MCF 10A (cell line): ENCODE data around the gene ALPP. TPM values are rescaled to one million over a fixed set of nuclear protein-coding genes. Genes with fewer than 3 reads are reported as not detected.
"Not testable (repeated sequence)": the region's sequence is repeated elsewhere in the genome, so short reads cannot be mapped to it uniquely, and the experiment has no call there.

ENCODE experiments used
- BruUV-seq: library from RNA; stranded (reverse); fragments of 400-500 nt; replicated peaks from 2 replicates; lab custom pipeline; 2021; lab: Mats Ljungman, UMichigan
- CTCF ChIA-PET: fragments of 300-600 bp; sonication (Branson Sonifier 250); formaldehyde crosslinking; extraction: SDS; loops from one replicate; lab custom pipeline; 2021; ENCODE audit warnings: antibody characterized with exemption, inconsistent platforms; lab: Yijun Ruan, JAX
- POLR2A ChIA-PET: fragments of 300-600, 350-650 bp; sonication (Branson Sonifier 250); formaldehyde crosslinking; extraction: SDS; loops from one replicate; lab custom pipeline; 2020; ENCODE audit warnings: antibody characterized with exemption, inconsistent platforms; lab: Yijun Ruan, JAX
- DNase-seq: peaks from one replicate; pipeline ENCODE4 v3.0.0-alpha.2; 2018; ENCODE audit not compliant: unreplicated experiment
- H3K27ac Mint-ChIP-seq: one replicate; pipeline ENCODE4 v1.8.0; 2022; ENCODE audit warnings: mild to moderate bottlenecking, low read depth, mixed read lengths; ENCODE audit not compliant: unreplicated experiment
- H3K27me3 Mint-ChIP-seq: one replicate; pipeline ENCODE4 v1.8.0; 2022; ENCODE audit warnings: mixed read lengths; ENCODE audit not compliant: insufficient read depth, unreplicated experiment
- H3K36me3 Mint-ChIP-seq: one replicate; pipeline ENCODE4 v1.8.0; 2022; ENCODE audit warnings: mild to moderate bottlenecking, moderate library complexity, mixed read lengths; ENCODE audit not compliant: insufficient read depth, unreplicated experiment
- H3K4me1 Mint-ChIP-seq: one replicate; pipeline ENCODE4 v1.8.0; 2022; ENCODE audit warnings: mixed read lengths; ENCODE audit not compliant: insufficient read depth, unreplicated experiment
- H3K4me3 Mint-ChIP-seq: one replicate; pipeline ENCODE4 v1.8.0; 2022; ENCODE audit warnings: mild to moderate bottlenecking, moderate library complexity, mixed read lengths; ENCODE audit not compliant: unreplicated experiment
- H3K9me3 Mint-ChIP-seq: one replicate; pipeline ENCODE4 v1.8.0; 2022; ENCODE audit warnings: mixed read lengths; ENCODE audit not compliant: unreplicated experiment
- intact Hi-C: fragments of 100-400 bp; cut with micrococcal nuclease; formaldehyde crosslinking; loops from 2 replicates; pipeline ENCODE4 v1.14.1; 2022
- total RNA-seq: library from RNA; stranded (reverse); gene quantifications from 2 replicates; pipeline ENCODE4 v1.2.3, GENCODE V29; 2022
- TF ChIP-seq, protein P1 (sequence below): fragments of 200-600 bp; IDR thresholded peaks from one replicate; pipeline ENCODE4 v1.8.0; 2022; ENCODE audit warnings: antibody characterized with exemption, mild to moderate bottlenecking; ENCODE audit not compliant: unreplicated experiment

ALPP gene
- total RNA-seq, 1 experiment from 2014 or later = 0.35 TPM

GRCh38 chr2:232420463-232421188 lies 42.1 kb downstream of the ALPP start:
- ChIA-PET CTCF (no interaction called here), POLR2A (no interaction called here)
- peaks cover 13% of the 10 kb centered on the region for H3K27me3 Mint-ChIP-seq
- no peak overlapping the region for H3K27ac Mint-ChIP-seq
- no peaks in the 10 kb centered on the region for H3K36me3 Mint-ChIP-seq
- no TSS peak for BruUV-seq
- H3K4me3 Mint-ChIP-seq = no peak overlapping the region
- H3K4me1 Mint-ChIP-seq = no peaks in the 10 kb centered on the region
- intact Hi-C loops = no loop called here
- H3K9me3 Mint-ChIP-seq = peaks cover 17% of the 10 kb centered on the region
- TF ChIP-seq, protein P1, sequence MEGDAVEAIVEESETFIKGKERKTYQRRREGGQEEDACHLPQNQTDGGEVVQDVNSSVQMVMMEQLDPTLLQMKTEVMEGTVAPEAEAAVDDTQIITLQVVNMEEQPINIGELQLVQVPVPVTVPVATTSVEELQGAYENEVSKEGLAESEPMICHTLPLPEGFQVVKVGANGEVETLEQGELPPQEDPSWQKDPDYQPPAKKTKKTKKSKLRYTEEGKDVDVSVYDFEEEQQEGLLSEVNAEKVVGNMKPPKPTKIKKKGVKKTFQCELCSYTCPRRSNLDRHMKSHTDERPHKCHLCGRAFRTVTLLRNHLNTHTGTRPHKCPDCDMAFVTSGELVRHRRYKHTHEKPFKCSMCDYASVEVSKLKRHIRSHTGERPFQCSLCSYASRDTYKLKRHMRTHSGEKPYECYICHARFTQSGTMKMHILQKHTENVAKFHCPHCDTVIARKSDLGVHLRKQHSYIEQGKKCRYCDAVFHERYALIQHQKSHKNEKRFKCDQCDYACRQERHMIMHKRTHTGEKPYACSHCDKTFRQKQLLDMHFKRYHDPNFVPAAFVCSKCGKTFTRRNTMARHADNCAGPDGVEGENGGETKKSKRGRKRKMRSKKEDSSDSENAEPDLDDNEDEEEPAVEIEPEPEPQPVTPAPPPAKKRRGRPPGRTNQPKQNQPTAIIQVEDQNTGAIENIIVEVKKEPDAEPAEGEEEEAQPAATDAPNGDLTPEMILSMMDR = no peak
- no peak for DNase-seq

GRCh38 chr2:232421189-232421785 lies 42.7 kb downstream of the ALPP start:
- no peaks in the 10 kb centered on the region for H3K4me1 Mint-ChIP-seq
- POLR2A ChIA-PET = no interaction called here
- no peak overlapping the region for H3K4me3 Mint-ChIP-seq
- no peak overlapping the region for H3K27ac Mint-ChIP-seq
- no peaks in the 10 kb centered on the region for H3K36me3 Mint-ChIP-seq
- intact Hi-C loops = no loop called here
- TF ChIP-seq, protein P1 = no peak
- H3K27me3 Mint-ChIP-seq = peaks cover 13% of the 10 kb centered on the region
- CTCF ChIA-PET = interaction anchor here (0.7 to 1.0 kb wide), 2 partner anchors 21 to 522 kb away, joined by 3 read pairs; no protein-coding TSS in a partner anchor
- H3K9me3 Mint-ChIP-seq = peaks cover 17% of the 10 kb centered on the region
- BruUV-seq = no TSS peak
- no peak for DNase-seq

- H3K4me3 Mint-ChIP-seq = no peak overlapping the region
- BruUV-seq = no TSS peak
- peaks cover 13% of the 10 kb centered on the region for H3K27me3 Mint-ChIP-seq
- H3K4me1 Mint-ChIP-seq = no peaks in the 10 kb centered on the region
- DNase-seq = no peak
- ChIA-PET CTCF (interaction anchor here (1.0 kb wide), 1 partner anchor 523 kb away, joined by 3 read pairs; no protein-coding TSS in a partner anchor), POLR2A (no interaction called here)
- H3K27ac Mint-ChIP-seq = no peak overlapping the region
- intact Hi-C loops = no loop called here
- H3K9me3 Mint-ChIP-seq = peaks cover 17% of the 10 kb centered on the region
- H3K36me3 Mint-ChIP-seq = no peaks in the 10 kb centered on the region
- TF ChIP-seq, protein P1 = no peak
These were observed 43.5 kb downstream of the ALPP start for GRCh38 chr2:232422051-232422450.

GRCh38 chr2:232422996-232423395 lies 44.4 kb downstream of the ALPP start:
- H3K4me3 Mint-ChIP-seq, intact Hi-C loops, POLR2A ChIA-PET, H3K36me3 Mint-ChIP-seq, H3K27ac Mint-ChIP-seq, BruUV-seq, DNase-seq, H3K4me1 Mint-ChIP-seq, CTCF ChIA-PET: not testable (repeated sequence)
- Mint-ChIP-seq H3K9me3 (peaks cover 17% of the 10 kb centered on the region), H3K27me3 (peaks cover 11% of the 10 kb centered on the region)

DNA sequence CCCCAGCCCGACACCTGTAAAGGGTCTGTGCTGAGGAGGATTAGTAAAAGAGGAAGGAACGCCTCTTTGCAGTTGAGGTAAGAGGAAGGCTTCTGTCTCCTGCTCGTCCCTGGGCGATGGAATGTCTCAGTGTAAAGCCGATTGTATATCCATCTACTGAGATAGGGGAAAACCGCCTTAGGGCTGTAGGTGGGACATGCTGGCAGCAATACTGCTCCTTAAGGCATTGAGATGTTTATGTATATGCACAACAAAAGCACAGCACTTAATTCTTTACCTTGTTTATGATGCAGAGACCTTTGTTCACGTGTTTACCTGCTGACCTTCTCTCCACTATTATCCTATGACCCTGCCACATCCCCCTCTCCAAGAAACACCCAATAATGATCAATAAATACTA lies 44.9 kb downstream of the ALPP start:
- H3K27me3 Mint-ChIP-seq, BruUV-seq, H3K4me3 Mint-ChIP-seq, H3K4me1 Mint-ChIP-seq, H3K27ac Mint-ChIP-seq, POLR2A ChIA-PET, CTCF ChIA-PET, intact Hi-C loops, H3K36me3 Mint-ChIP-seq, DNase-seq: not testable (repeated sequence)
- H3K9me3 Mint-ChIP-seq = peaks cover 17% of the 10 kb centered on the region
